ENCODE results near the gene HHEX. TPM values are rescaled to one million over a fixed set of nuclear protein-coding genes. Genes with fewer than 3 reads are reported as not detected.

Gene HHEX
- total RNA-seq, 6 donors from 2014 or later = 5.8 to 21.9 (median 15.8) TPM

- Histone ChIP-seq H3K4me1 (no peaks in the 10 kb centered on the region), H3K36me3 (no peaks in the 10 kb centered on the region), H3K27ac (no peak overlapping the region), H3K4me3 (no peak overlapping the region), H3K27me3 (no peaks in the 10 kb centered on the region), H3K9me3 (no peaks in the 10 kb centered on the region)
- TF ChIP-seq POLR2A (IDR thresholded peaks at IDR 0.05) (no peak), POLR2AphosphoS5 (IDR thresholded peaks at IDR 0.05) (no peak), EP300 (IDR thresholded peaks at IDR 0.05) (no peak)
- TF ChIP-seq, protein P1, sequence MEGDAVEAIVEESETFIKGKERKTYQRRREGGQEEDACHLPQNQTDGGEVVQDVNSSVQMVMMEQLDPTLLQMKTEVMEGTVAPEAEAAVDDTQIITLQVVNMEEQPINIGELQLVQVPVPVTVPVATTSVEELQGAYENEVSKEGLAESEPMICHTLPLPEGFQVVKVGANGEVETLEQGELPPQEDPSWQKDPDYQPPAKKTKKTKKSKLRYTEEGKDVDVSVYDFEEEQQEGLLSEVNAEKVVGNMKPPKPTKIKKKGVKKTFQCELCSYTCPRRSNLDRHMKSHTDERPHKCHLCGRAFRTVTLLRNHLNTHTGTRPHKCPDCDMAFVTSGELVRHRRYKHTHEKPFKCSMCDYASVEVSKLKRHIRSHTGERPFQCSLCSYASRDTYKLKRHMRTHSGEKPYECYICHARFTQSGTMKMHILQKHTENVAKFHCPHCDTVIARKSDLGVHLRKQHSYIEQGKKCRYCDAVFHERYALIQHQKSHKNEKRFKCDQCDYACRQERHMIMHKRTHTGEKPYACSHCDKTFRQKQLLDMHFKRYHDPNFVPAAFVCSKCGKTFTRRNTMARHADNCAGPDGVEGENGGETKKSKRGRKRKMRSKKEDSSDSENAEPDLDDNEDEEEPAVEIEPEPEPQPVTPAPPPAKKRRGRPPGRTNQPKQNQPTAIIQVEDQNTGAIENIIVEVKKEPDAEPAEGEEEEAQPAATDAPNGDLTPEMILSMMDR (IDR thresholded peaks at IDR 0.05) = no peak
- WGBS, 2 donors = 100% methylated on average over 2 of the region's 3 CpGs; no CpG with 5 or more reads in 1 of the 2 donors
- DNase-seq (no peak), ATAC-seq (ENCODE audit: low FRiP score in 2 of 2) (peak in 1 of 2 donors; percentile 26)
Measured at GRCh38 chr10:92714872-92715271, 25.1 kb downstream of the HHEX start.

- DNase-seq = no peak
- Histone ChIP-seq H3K4me1 (no peaks in the 10 kb centered on the region), H3K27me3 (no peaks in the 10 kb centered on the region), H3K9me3 (no peaks in the 10 kb centered on the region), H3K36me3 (no peaks in the 10 kb centered on the region), H3K4me3 (no peak overlapping the region), H3K27ac (no peak overlapping the region)
- TF ChIP-seq POLR2A (IDR thresholded peaks at IDR 0.05) = no peak
- TF ChIP-seq, protein P1 (IDR thresholded peaks at IDR 0.05) = no peak
- 62 to 75% methylated on average over 5 of the region's 5 CpGs for WGBS, 2 donors
- no peak for ATAC-seq (ENCODE audit: low FRiP score in 2 of 2)
Measured at GRCh38 chr10:92719991-92720830, 30.5 kb downstream of the HHEX start.

- Histone ChIP-seq H3K4me1 (no peaks in the 10 kb centered on the region), H3K27me3 (no peaks in the 10 kb centered on the region), H3K9me3 (no peaks in the 10 kb centered on the region), H3K4me3 (no peak overlapping the region), H3K36me3 (no peaks in the 10 kb centered on the region), H3K27ac (no peak overlapping the region)
- no peak for ATAC-seq (ENCODE audit: low FRiP score in 2 of 2)
- TF ChIP-seq EP300 (IDR thresholded peaks at IDR 0.05) (no peak), POLR2AphosphoS5 (IDR thresholded peaks at IDR 0.05) (no peak), POLR2A (IDR thresholded peaks at IDR 0.05) (no peak)
- no peak for DNase-seq
Measured at GRCh38 chr10:92720831-92721165, 31.0 kb downstream of the HHEX start.

DNA sequence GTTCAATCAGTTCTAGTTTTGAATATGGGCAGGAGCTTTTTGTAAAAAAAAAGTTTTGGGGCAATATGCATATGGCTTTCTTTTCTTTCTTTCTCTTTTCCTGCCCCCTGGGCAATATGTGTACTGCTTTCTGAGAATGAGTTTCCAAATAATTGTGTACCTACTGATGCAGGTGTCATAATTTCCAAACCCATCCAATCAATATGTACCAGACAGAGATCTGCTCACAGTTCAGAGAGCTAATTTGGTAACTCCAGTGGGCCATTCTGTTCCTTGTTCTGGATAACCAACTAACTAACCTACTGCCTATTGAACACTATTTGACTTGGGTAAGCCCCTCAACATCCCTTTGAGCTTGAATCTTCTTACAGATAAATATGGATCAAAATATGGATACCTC is 32.6 kb downstream of the HHEX start:
- H3K27me3 ChIP-seq = no peaks in the 10 kb centered on the region
- no peak overlapping the region for H3K27ac ChIP-seq
- no peaks in the 10 kb centered on the region for H3K9me3 ChIP-seq
- no peaks in the 10 kb centered on the region for H3K36me3 ChIP-seq
- no peak overlapping the region for H3K4me3 ChIP-seq
- H3K4me1 ChIP-seq = no peaks in the 10 kb centered on the region
- no peak for DNase-seq
- TF ChIP-seq EP300 (IDR thresholded peaks at IDR 0.05) = no peak
- TF ChIP-seq, protein P1 (IDR thresholded peaks at IDR 0.05) = no peak
- no peak for TF ChIP-seq POLR2A (IDR thresholded peaks at IDR 0.05)
- no peak for TF ChIP-seq POLR2AphosphoS5 (IDR thresholded peaks at IDR 0.05)
- ATAC-seq (ENCODE audit: low FRiP score in 2 of 2) = no peak

DNA sequence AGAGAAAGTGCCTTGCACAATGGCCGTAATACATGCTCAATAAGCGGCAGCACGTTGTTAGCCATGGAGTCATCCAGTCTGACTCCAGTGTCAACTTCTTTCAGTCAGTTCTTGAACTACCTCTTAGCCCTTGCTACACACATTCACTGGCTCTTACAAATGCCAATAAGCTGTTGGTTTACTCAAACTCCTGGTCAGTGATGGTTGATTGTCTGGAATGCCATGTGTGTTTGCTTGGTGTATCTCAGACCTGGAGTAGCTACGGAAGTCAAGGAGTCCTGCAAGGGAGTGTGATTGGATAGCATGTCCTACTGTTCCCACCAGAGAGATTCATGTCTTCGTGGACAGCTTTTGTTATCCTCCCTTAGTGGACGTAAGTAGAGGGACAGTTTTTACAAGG is 37.4 kb downstream of the HHEX start:
- Histone ChIP-seq H3K9me3 (no peaks in the 10 kb centered on the region), H3K4me3 (no peak overlapping the region), H3K27ac (no peak overlapping the region), H3K27me3 (no peaks in the 10 kb centered on the region), H3K4me1 (no peaks in the 10 kb centered on the region), H3K36me3 (no peaks in the 10 kb centered on the region)
- DNase-seq (no peak), ATAC-seq (ENCODE audit: low FRiP score in 2 of 2) (no peak)
- TF ChIP-seq POLR2AphosphoS5 (IDR thresholded peaks at IDR 0.05) = no peak
- no peak for TF ChIP-seq POLR2A (IDR thresholded peaks at IDR 0.05)
- TF ChIP-seq EP300 (IDR thresholded peaks at IDR 0.05) = no peak
- TF ChIP-seq, protein P1 (IDR thresholded peaks at IDR 0.05) = no peak
- 83 to 87% methylated on average over 6 of the region's 6 CpGs for WGBS, 2 donors
